Activated naive CD4-positive, alpha-beta T cell treated with anti-CD3 and anti-CD28 coated beads, Interleukin-2, amount 50 U/mL, for 24 hours (primary cell): ENCODE measurements around the gene MAPK8IP3.

Experiments
- H3K27ac Mint-ChIP-seq: one replicate; pipeline ENCODE4 v1.8.0; 2021; ENCODE audit warnings: mild to moderate bottlenecking, mixed read lengths
- H3K27me3 Mint-ChIP-seq: one replicate; pipeline ENCODE4 v1.8.0; 2021; ENCODE audit warnings: mixed read lengths
- H3K36me3 Mint-ChIP-seq: one replicate; pipeline ENCODE4 v1.8.0; 2021; ENCODE audit warnings: mixed read lengths
- H3K4me1 Mint-ChIP-seq: one replicate; pipeline ENCODE4 v1.8.0; 2021; ENCODE audit warnings: mixed read lengths
- H3K4me3 Mint-ChIP-seq: one replicate; pipeline ENCODE4 v1.8.0; 2021; ENCODE audit warnings: mild to moderate bottlenecking, mixed read lengths
- H3K9me3 Mint-ChIP-seq: one replicate; pipeline ENCODE4 v1.8.0; 2021; ENCODE audit warnings: mixed read lengths

Gene MAPK8IP3

DNA sequence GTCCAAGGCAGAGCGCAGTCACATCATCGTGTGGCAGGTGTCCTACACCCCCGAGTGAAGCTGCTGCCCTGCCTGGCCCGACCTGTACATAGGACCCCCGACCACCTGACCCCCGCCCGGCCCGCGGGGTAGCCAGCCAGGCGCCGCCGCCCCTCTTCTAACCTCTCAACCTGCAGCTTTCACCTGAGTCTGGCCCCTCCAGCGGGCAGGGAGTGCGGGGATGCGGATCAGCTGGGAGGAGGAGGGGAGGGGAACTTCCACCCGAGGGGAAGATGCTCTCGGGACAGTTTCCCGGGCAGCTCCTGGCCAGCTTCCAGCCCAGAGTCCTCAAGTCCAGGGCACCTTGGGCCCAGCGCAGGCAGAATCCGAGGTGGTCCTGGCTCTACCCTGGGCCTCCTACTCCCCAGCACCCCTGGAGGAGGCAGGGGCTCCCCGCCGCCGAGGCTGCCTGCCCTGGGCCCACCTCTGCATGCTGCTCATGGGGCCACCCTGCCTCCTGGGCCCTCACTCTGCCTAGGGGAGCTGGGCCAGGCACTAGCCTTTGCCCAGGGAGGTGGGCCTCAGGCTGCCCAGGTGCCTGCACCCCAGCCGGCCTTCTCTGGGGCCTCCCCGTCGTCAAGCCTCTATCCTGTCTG lies 62.9 kb downstream of the MAPK8IP3 start:
- no peaks in the 10 kb centered on the region for H3K9me3 Mint-ChIP-seq
- no peaks in the 10 kb centered on the region for H3K27me3 Mint-ChIP-seq
- peaks cover 6% of the 10 kb centered on the region for H3K36me3 Mint-ChIP-seq
- H3K4me1 Mint-ChIP-seq: peaks cover 9% of the 10 kb centered on the region
- H3K27ac Mint-ChIP-seq: peak overlapping the region; percentile 46
- no peak overlapping the region for H3K4me3 Mint-ChIP-seq

GRCh38 chr16:1769402-1770300 lies 63.7 kb downstream of the MAPK8IP3 start:
- Mint-ChIP-seq H3K27me3 (no peaks in the 10 kb centered on the region), H3K9me3 (no peaks in the 10 kb centered on the region), H3K27ac (no peak overlapping the region), H3K4me1 (peaks cover 9% of the 10 kb centered on the region), H3K36me3 (peaks cover 6% of the 10 kb centered on the region), H3K4me3 (peak overlapping the region; percentile 82)

DNA sequence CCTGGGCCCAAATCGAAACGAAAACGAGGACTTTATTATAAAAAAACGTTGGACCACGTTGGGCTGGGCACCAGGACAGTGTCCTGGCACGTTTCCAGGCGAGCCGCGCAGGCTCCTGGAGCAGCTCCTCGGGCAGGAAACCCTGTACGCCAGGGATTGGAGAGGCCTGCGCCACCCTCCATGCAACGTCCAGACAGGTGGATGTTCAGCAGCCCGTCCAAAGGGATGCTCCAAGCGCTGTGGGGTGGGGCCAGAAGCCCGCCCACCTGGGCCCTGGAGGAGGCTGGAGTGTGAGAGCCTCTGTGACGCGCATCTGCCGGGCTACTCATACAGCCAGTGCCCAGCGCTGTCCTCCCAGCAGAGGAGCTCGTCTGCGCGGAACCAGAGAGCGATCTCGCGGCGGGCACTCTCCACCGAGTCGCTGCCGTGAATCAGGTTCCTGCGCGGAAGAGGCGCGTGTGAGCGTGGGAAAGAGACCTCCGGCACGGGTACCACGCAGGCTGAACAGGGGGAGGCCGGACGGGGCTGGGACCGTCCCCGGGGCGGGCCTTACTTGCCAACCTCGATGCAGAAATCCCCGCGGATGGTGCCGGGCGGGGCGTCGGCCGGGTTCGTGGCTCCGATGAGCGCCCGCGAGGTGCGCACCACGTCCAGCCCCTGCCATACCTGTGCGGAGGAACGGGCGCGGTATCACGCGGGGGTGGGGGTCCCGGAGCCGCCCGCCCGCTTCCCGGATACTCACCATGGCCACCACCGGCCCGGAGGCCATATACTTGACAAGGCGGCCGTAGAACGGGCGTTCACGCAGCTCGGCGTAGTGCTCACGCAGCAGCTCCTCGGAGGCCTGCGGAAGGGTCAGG lies 64.6 kb downstream of the MAPK8IP3 start:
- peak overlapping the region; percentile 82 for H3K4me3 Mint-ChIP-seq
- H3K36me3 Mint-ChIP-seq: peaks cover 5% of the 10 kb centered on the region

DNA sequence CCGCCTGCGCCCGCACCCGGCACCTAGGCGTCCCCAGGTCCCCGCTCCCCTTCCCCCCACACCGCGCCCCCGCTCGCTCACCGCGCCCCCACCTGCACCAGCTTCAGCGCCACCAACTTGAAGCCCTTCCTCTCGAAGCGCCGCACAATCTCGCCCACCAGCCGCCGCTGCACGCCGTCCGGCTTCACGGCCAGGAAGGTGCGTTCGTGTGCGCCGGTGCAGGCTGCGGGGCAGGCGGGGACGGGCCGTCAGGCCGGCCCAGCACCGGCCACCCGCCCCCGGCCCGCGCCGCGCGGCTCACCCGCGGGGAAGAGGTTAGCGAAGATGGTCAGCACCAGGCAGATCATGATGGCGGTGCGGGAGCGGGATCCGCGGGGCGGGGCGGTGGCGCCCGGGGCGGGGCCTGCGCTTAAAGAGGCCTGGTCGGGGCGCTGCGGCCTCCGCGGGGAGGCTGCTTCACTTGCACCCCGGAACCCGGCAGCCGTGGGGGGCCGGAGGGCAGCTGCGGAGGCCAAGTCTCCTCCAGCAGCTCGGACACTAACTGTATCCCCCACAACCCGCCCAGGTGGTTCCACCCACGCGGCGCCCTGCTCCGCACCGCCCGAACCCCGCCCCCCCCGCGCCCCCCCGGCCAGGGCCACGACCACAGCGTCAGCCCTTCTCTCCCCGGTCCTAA lies 65.3 kb downstream of the MAPK8IP3 start, which contains the start of gene NME3:
NME3 (minus strand) TSS at position 356 of the 676 bp plus-strand sequence; CDS start at position 347, 9 bp downstream.
- H3K27me3 Mint-ChIP-seq: no peaks in the 10 kb centered on the region
- peaks cover 9% of the 10 kb centered on the region for H3K4me1 Mint-ChIP-seq
- H3K27ac Mint-ChIP-seq: peak within 1 kb of the TSS; percentile 99
- peaks cover 5% of the 10 kb centered on the region for H3K36me3 Mint-ChIP-seq
- peak within 1 kb of the TSS; percentile 96 for H3K4me3 Mint-ChIP-seq
- no peaks in the 10 kb centered on the region for H3K9me3 Mint-ChIP-seq

More for the DNA sequence above, 64.6 kb downstream of the MAPK8IP3 start:
- peaks cover 9% of the 10 kb centered on the region for H3K4me1 Mint-ChIP-seq
- H3K27ac Mint-ChIP-seq: peak overlapping the region; percentile 72
- H3K27me3 Mint-ChIP-seq: no peaks in the 10 kb centered on the region
- no peaks in the 10 kb centered on the region for H3K9me3 Mint-ChIP-seq

DNA sequence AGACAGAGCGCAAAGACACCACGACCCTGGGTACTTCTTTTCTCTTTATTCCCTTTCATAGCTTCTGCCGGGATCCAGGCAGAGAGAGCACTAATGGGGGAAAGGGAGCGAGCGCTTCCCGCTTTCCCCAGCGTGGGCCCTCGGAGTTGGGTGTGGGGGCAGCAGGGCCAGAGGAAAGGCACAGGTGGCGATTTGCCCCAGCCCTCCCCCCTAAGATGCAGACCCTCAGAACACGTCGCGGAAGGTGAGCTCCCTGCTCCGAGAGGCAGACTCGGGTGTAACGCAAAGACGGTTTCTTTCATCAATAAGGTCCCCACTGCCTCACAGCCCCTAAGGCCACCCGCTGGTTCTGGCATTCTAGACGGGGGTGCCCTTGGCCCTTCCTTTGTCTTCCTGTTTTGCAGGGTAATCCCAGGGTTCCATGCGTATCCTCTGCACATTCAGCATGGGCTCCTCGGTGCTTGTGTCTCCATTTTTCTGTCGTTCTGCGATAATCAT lies 65.9 kb downstream of the MAPK8IP3 start:
- peak overlapping the region; percentile 96 for H3K4me3 Mint-ChIP-seq
- H3K4me1 Mint-ChIP-seq: peaks cover 9% of the 10 kb centered on the region
- peak overlapping the region; percentile 99 for H3K27ac Mint-ChIP-seq
- H3K27me3 Mint-ChIP-seq: no peaks in the 10 kb centered on the region
- peaks cover 5% of the 10 kb centered on the region for H3K36me3 Mint-ChIP-seq
- no peaks in the 10 kb centered on the region for H3K9me3 Mint-ChIP-seq

- H3K9me3 Mint-ChIP-seq: no peaks in the 10 kb centered on the region
- H3K36me3 Mint-ChIP-seq: peaks cover 5% of the 10 kb centered on the region
- peak within 1 kb of the TSS; percentile 99 for H3K27ac Mint-ChIP-seq
- peak within 1 kb of the TSS; percentile 96 for H3K4me3 Mint-ChIP-seq
- H3K27me3 Mint-ChIP-seq: no peaks in the 10 kb centered on the region
- peaks cover 9% of the 10 kb centered on the region for H3K4me1 Mint-ChIP-seq
Observed at GRCh38 chr16:1772362-1772907, 66.4 kb downstream of the MAPK8IP3 start, which contains the start of gene EME2. EME2 (plus strand) TSS chr16:1772810; CDS start chr16:1773228, 418 bp downstream.

DNA sequence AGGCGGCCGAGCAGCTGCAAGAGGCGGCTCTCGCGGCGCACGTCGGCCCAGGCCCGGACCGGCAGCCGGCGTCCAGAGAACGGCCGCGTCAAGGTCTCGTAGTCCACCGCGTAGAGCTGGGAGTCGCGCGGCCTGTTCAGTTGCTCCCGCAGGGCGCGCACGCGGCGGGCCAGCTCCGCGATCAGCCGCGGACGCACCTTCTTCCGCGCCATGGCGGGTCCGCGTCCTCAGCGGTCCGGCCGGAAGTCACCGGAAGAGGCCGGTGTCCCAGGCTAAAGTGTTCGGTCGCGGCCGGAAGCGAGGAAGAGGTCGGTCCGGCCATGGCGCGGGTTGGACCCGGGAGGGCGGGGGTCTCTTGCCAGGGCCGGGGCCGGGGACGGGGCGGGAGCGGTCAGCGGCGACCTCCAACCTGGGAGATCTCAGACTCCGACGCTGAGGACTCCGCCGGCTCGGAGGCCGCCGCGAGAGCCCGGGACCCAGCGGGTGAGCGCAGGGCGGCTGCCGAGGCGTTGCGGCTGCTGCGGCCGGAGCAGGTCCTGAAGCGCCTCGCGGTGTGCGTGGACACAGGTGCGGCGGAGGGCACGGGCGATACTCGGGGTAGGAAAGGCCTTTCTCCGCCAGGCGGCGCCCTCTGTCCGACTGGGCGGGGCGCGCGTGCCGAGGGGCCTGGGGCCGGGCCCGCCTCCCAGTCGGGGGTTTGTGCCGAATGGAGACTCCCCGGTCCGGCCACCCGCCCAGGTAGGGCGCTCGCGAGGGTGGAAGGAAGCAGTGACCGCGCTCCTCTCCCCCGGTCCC lies 67.1 kb downstream of the MAPK8IP3 start, which contains the start of gene MRPS34:
MRPS34 (minus strand) TSS at position 227 of the 795 bp plus-strand sequence; CDS start at position 212, 15 bp downstream.
- Mint-ChIP-seq H3K4me1 (peaks cover 9% of the 10 kb centered on the region), H3K9me3 (no peaks in the 10 kb centered on the region), H3K27ac (peak within 1 kb of the TSS; percentile 99), H3K4me3 (peak within 1 kb of the TSS; percentile 96), H3K27me3 (no peaks in the 10 kb centered on the region), H3K36me3 (peaks cover 3% of the 10 kb centered on the region)

DNA sequence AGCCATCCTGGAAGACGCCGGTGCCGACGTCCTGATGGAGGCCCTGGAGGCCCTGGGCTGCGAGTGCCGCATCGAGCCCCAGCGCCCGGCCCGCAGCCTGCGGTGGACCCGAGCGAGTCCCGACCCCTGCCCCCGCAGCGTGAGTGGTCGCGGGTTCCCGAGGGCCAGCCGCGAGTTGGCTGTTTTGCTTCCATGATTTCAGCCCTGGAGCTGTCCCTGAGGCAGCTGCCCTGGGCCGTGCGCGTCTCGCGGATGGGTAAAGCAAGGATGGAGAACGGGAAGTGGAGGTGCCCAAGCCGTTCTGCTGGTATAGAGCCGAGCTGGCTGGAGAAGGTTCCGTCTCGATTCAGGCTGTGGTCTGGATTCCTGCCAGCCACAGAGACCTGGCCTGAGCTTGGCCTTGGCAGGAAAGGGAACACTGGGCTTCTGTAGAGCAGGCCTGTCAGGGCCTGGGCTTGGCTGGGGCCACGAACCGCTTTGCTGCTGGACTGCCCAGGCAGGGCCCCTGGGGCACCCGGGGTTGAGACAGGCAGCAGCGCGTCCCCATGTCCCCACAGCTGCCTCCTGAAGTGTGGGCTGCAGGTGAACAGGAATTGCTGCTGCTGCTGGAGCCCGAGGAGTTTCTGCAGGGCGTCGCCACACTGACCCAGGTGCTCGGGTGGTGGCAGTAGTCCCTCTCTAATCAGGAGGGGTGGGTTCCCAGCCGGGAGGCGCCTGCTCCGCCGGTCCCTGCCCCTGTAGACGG lies 67.9 kb downstream of the MAPK8IP3 start:
- Mint-ChIP-seq H3K4me1 (peaks cover 9% of the 10 kb centered on the region), H3K4me3 (peak overlapping the region; percentile 96), H3K9me3 (no peaks in the 10 kb centered on the region), H3K27me3 (no peaks in the 10 kb centered on the region), H3K27ac (peak overlapping the region; percentile 23), H3K36me3 (peaks cover 3% of the 10 kb centered on the region)

- Mint-ChIP-seq H3K27me3 (no peaks in the 10 kb centered on the region), H3K4me3 (peak overlapping the region; percentile 96), H3K36me3 (peaks cover 3% of the 10 kb centered on the region), H3K9me3 (no peaks in the 10 kb centered on the region), H3K27ac (no peak overlapping the region), H3K4me1 (peaks cover 9% of the 10 kb centered on the region)
Observed at GRCh38 chr16:1774448-1774780, 68.4 kb downstream of the MAPK8IP3 start.

GRCh38 chr16:1775006-1775845 lies 69.2 kb downstream of the MAPK8IP3 start:
- Mint-ChIP-seq H3K4me3 (peak overlapping the region; percentile 26), H3K36me3 (peaks cover 3% of the 10 kb centered on the region), H3K4me1 (peaks cover 6% of the 10 kb centered on the region), H3K27me3 (no peaks in the 10 kb centered on the region), H3K27ac (no peak overlapping the region), H3K9me3 (no peaks in the 10 kb centered on the region)

GRCh38 chr16:1775846-1776671 lies 70.1 kb downstream of the MAPK8IP3 start:
- no peak overlapping the region for H3K27ac Mint-ChIP-seq
- H3K4me1 Mint-ChIP-seq: peaks cover 6% of the 10 kb centered on the region
- H3K4me3 Mint-ChIP-seq: no peak overlapping the region
- no peaks in the 10 kb centered on the region for H3K27me3 Mint-ChIP-seq
- peaks cover 3% of the 10 kb centered on the region for H3K36me3 Mint-ChIP-seq
- no peaks in the 10 kb centered on the region for H3K9me3 Mint-ChIP-seq

- Mint-ChIP-seq H3K9me3 (no peaks in the 10 kb centered on the region), H3K36me3 (peaks cover 3% of the 10 kb centered on the region), H3K27ac (no peak overlapping the region), H3K4me1 (peaks cover 11% of the 10 kb centered on the region), H3K27me3 (no peaks in the 10 kb centered on the region), H3K4me3 (no peak overlapping the region)
Observed at GRCh38 chr16:1776672-1776955, 70.6 kb downstream of the MAPK8IP3 start.
